RWPE2 (cell line): Measurements from ENCODE around the gene CCNG1.

Experiments
- ATAC-seq: fragments of 200-7000 bp; cut with Tn5 transposase; 3 replicates; pipeline ENCODE4 v1.9.1; 2021; ENCODE audit warnings: low read depth
- DNase-seq: peaks from one replicate; pipeline ENCODE4 v3.0.0-alpha.2; 2020; ENCODE audit warnings: low spot score
- H3K27ac ChIP-seq: fragments of 450-650 bp; 2 replicates; pipeline ENCODE4 v1.5.1; 2017; ENCODE audit warnings: mild to moderate bottlenecking; ENCODE audit not compliant: poor library complexity, severe bottlenecking
- H3K27me3 ChIP-seq: fragments of 250-450 bp; sonication (Bioruptor Pico); 2 replicates; pipeline ENCODE4 v1.5.1; 2021; ENCODE audit warnings: mild to moderate bottlenecking, moderate library complexity; ENCODE audit not compliant: insufficient read depth, poor library complexity, severe bottlenecking
- H3K36me3 ChIP-seq: fragments of 250-450 bp; sonication (Bioruptor Pico); 2 replicates; pipeline ENCODE4 v1.5.1; 2020; ENCODE audit warnings: low read depth, mild to moderate bottlenecking, moderate library complexity
- H3K4me1 ChIP-seq: fragments of 250-450 bp; sonication (Bioruptor Pico); 2 replicates; pipeline ENCODE4 v1.5.1; 2021; ENCODE audit warnings: mild to moderate bottlenecking, moderate library complexity; ENCODE audit not compliant: insufficient read depth, poor library complexity, severe bottlenecking
- H3K4me3 ChIP-seq: fragments of 250-450 bp; sonication (Bioruptor Pico); 2 replicates; pipeline ENCODE4 v1.5.1; 2021; ENCODE audit warnings: mild to moderate bottlenecking, moderate library complexity; ENCODE audit not compliant: severe bottlenecking
- H3K9me3 ChIP-seq: fragments of 250-450 bp; sonication (Bioruptor Pico); 2 replicates; pipeline ENCODE4 v1.5.1; 2021; ENCODE audit warnings: mild to moderate bottlenecking, moderate library complexity; ENCODE audit not compliant: severe bottlenecking
- CTCF ChIP-seq: fragments of 450-650 bp; IDR thresholded peaks from one replicate; pipeline ENCODE4 v1.5.1; 2017; ENCODE audit warnings: mild to moderate bottlenecking, moderate library complexity; ENCODE audit not compliant: poor library complexity, severe bottlenecking

The CCNG1 gene

DNA sequence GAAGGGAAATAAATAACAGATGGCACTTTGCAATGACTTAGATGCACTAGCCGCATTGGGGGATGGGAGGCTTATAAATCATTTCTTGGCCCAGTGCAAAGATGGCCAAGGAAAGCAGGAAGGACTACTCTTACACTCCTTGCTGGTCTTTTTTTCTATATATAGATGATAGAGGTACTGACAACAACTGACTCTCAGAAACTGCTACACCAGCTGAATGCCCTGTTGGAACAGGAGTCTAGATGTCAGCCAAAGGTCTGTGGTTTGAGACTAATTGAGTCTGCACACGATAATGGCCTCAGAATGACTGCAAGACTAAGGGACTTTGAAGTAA, 1.7 kb downstream of the CCNG1 start:
- Histone ChIP-seq H3K36me3 (peaks cover 61% of the 10 kb centered on the region), H3K4me1 (peaks cover 29% of the 10 kb centered on the region)
- no peak for TF ChIP-seq CTCF

DNA sequence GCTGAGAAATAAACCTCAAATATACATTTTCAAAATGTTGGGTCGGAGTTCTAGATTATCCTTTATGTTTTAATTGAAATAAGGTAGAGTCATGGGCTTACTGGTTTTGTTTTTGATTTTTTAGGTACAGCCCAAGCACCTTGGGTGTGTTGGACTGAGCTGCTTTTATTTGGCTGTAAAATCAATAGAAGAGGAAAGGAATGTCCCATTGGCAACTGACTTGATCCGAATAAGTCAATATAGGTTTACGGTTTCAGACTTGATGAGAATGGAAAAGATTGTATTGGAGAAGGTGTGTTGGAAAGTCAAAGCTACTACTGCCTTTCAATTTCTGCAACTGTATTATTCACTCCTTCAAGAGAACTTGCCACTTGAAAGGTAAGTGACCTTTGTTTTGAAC, 3.6 kb downstream of the CCNG1 start:
- Histone ChIP-seq H3K36me3 (peaks cover 79% of the 10 kb centered on the region), H3K9me3 (no peaks in the 10 kb centered on the region), H3K27me3 (no peaks in the 10 kb centered on the region), H3K27ac (no peak overlapping the region), H3K4me3 (no peak overlapping the region), H3K4me1 (peaks cover 24% of the 10 kb centered on the region)
- TF ChIP-seq CTCF = no peak
- DNase-seq (no peak), ATAC-seq (no peak)

More for the DNA sequence above, 1.7 kb downstream of the CCNG1 start:
- H3K27ac ChIP-seq = peak overlapping the region; percentile 67
- peak overlapping the region; percentile 83 for H3K4me3 ChIP-seq
- no peaks in the 10 kb centered on the region for H3K9me3 ChIP-seq
- no peak for ATAC-seq
- H3K27me3 ChIP-seq = no peaks in the 10 kb centered on the region
- DNase-seq = no peak

DNA sequence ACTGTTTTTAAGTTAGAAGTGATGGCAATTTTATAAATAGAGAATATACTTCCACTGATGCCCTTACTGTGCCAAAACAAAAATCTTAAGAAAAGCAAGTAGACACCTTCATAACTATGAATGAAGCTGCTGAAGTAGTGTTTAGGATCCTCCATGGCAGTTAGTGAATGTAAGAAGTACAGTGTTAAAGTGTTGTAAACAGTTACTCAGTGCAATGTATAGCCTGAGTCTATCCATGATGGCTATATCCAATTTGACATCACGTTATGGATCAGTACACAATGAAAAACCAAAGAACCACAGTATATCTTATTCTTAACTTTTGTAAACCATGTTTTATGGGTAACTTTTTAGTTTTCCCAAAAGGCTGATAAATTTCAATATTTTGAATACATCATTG, 7.1 kb downstream of the CCNG1 start:
- TF ChIP-seq CTCF = no peak
- no peak overlapping the region for H3K27ac ChIP-seq
- H3K9me3 ChIP-seq = no peaks in the 10 kb centered on the region
- DNase-seq = no peak
- H3K36me3 ChIP-seq = peaks cover 100% of the 10 kb centered on the region
- ATAC-seq = peak; percentile 41; the same call in 1 of the 3 replicates
- H3K27me3 ChIP-seq = no peaks in the 10 kb centered on the region
- peaks cover 14% of the 10 kb centered on the region for H3K4me1 ChIP-seq
- H3K4me3 ChIP-seq = no peak overlapping the region

- ATAC-seq (no peak), DNase-seq (no peak)
- H3K9me3 ChIP-seq = no peaks in the 10 kb centered on the region
- peaks cover 6% of the 10 kb centered on the region for H3K4me1 ChIP-seq
- no peak overlapping the region for H3K4me3 ChIP-seq
- peaks cover 100% of the 10 kb centered on the region for H3K36me3 ChIP-seq
- no peaks in the 10 kb centered on the region for H3K27me3 ChIP-seq
- H3K27ac ChIP-seq = no peak overlapping the region
- TF ChIP-seq CTCF = no peak
Observed at GRCh38 chr5:163445345-163445744, 8.0 kb downstream of the CCNG1 start.

- no peak for TF ChIP-seq CTCF
- DNase-seq = no peak
Observed at GRCh38 chr5:163447191-163447590, 9.8 kb downstream of the CCNG1 start.

More at GRCh38 chr5:163447191-163447590, 9.8 kb downstream of the CCNG1 start:
- Histone ChIP-seq H3K36me3 (peaks cover 100% of the 10 kb centered on the region), H3K4me1 (no peaks in the 10 kb centered on the region), H3K4me3 (no peak overlapping the region), H3K27me3 (no peaks in the 10 kb centered on the region), H3K9me3 (no peaks in the 10 kb centered on the region), H3K27ac (no peak overlapping the region)
- no peak for ATAC-seq
